T-cell (primary cell): ENCODE measurements around the gene RAB34. TPM values are rescaled to one million over a fixed set of nuclear protein-coding genes. Genes with fewer than 3 reads are reported as not detected.

Experiments
- ATAC-seq, 4 experiments: fragments of 200-7000 bp in 3 of 4; fragments of 150-1000 bp in 1 of 4; cut with Tn5 transposase; replicated peaks in 1 of 4; 1 replicate in 3 of 4; 2 replicates in 1 of 4; pipeline ENCODE4 v1.10.0; 2021; ENCODE audit warnings: moderate library complexity in 3 of 4, mild to moderate bottlenecking in 2 of 4, moderate number of reproducible peaks in 1 of 4
- CTCF ChIA-PET, 2 donors: fragments of 300-600 bp; sonication (Branson Sonifier 250); formaldehyde crosslinking; loops; one replicate each; lab custom pipeline; 2022; ENCODE audit warnings: antibody characterized with exemption in 2 of 2; lab: Charles Lee
- POLR2A ChIA-PET, 2 donors: fragments of 300-600 bp; sonication (Branson Sonifier 250); formaldehyde crosslinking; loops; one replicate each; lab custom pipeline; 2022; ENCODE audit warnings: antibody characterized with exemption in 2 of 2; lab: Charles Lee
- DNase-seq, 35 experiments: peaks; one replicate each; pipeline versions ENCODE4 v3.0.0 to v3.0.0-alpha.2; 2013 to 2023
- H3K27ac ChIP-seq: one replicate; pipeline ENCODE4 v1.5.1; 2013; ENCODE audit warnings: low read length
- H3K27me3 ChIP-seq, 2 experiments: replicated peaks in 1 of 2; 1 replicate in 1 of 2; 2 replicates in 1 of 2; pipeline versions ENCODE4 v1.6.1 to v1.7.0; 2013; ENCODE audit warnings: low read length in 1 of 2, mixed read lengths in 1 of 2; ENCODE audit not compliant: control insufficient read depth in 2 of 2, insufficient read depth in 2 of 2; ENCODE audit errors: extremely low read depth in 1 of 2
- H3K36me3 ChIP-seq, 2 donors: 1 replicate in 1 of 2; 2 replicates in 1 of 2; pipeline versions ENCODE4 v1.6.1 to v1.7.0; 2013; ENCODE audit warnings: low read length in 1 of 2; ENCODE audit not compliant: control insufficient read depth in 2 of 2, insufficient read depth in 1 of 2; ENCODE audit errors: extremely low read depth in 1 of 2
- H3K4me1 ChIP-seq, 2 experiments: 1 replicate in 1 of 2; 2 replicates in 1 of 2; pipeline versions ENCODE4 v1.6.1 to v1.7.0; 2013; ENCODE audit warnings: low read length in 2 of 2, mixed read lengths in 1 of 2; ENCODE audit not compliant: insufficient read depth in 2 of 2, control insufficient read depth in 1 of 2; ENCODE audit errors: extremely low read depth in 1 of 2
- H3K4me3 ChIP-seq, 2 donors: 1 replicate in 1 of 2; 2 replicates in 1 of 2; pipeline versions ENCODE4 v1.5.1 to v1.7.0; 2013; ENCODE audit warnings: mild to moderate bottlenecking in 2 of 2, low read length in 1 of 2, moderate library complexity in 1 of 2; ENCODE audit not compliant: control insufficient read depth in 1 of 2; ENCODE audit errors: extremely low read depth in 1 of 2
- H3K9me3 ChIP-seq: 2 replicates; pipeline ENCODE4 v1.7.0; 2013
- H3K27ac Mint-ChIP-seq, 2 donors: one replicate each; pipeline ENCODE4 v1.8.0; 2020 to 2021; ENCODE audit warnings: mild to moderate bottlenecking in 2 of 2, mixed read lengths in 2 of 2
- H3K27me3 Mint-ChIP-seq, 2 donors: one replicate each; pipeline ENCODE4 v1.8.0; 2021 to 2022; ENCODE audit warnings: mixed read lengths in 2 of 2
- H3K36me3 Mint-ChIP-seq: one replicate; pipeline ENCODE4 v1.8.0; 2021; ENCODE audit warnings: mixed read lengths
- H3K4me1 Mint-ChIP-seq, 3 donors: one replicate each; pipeline ENCODE4 v1.8.0; 2020 to 2022; ENCODE audit warnings: mixed read lengths in 3 of 3, mild to moderate bottlenecking in 1 of 3
- H3K4me3 Mint-ChIP-seq, 3 donors: one replicate each; pipeline ENCODE4 v1.8.0; 2020 to 2022; ENCODE audit warnings: mild to moderate bottlenecking in 3 of 3, mixed read lengths in 3 of 3, moderate library complexity in 3 of 3
- H3K9me3 Mint-ChIP-seq, 3 donors: one replicate each; pipeline ENCODE4 v1.8.0; 2020 to 2022; ENCODE audit warnings: mixed read lengths in 3 of 3
- WGBS: methylation state at CpG from one replicate; pipeline ENCODE4 v1.1.5; 2013; ENCODE audit warnings: missing lambda C conversion rate; ENCODE audit not compliant: insufficient coverage; 5-methylcytosine and 5-hydroxymethylcytosine counted together
- total RNA-seq, 35 experiments: library from RNA in 6 of 35; stranded (reverse) in 6 of 35; fragments of 120-200 nt in 1 of 35; gene quantifications; one replicate each; pipeline versions ENCODE4 v1.2.1 to v1.2.4 and lab custom pipeline; 2013 to 2026

Gene RAB34, protein sequence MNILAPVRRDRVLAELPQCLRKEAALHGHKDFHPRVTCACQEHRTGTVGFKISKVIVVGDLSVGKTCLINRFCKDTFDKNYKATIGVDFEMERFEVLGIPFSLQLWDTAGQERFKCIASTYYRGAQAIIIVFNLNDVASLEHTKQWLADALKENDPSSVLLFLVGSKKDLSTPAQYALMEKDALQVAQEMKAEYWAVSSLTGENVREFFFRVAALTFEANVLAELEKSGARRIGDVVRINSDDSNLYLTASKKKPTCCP
- total RNA-seq (10 to 100 TPM in 3 of 5 donors, 1 to 10 TPM in 2; 7.6 to 82.8 (median 11.0) TPM), total RNA-seq (lab: John Stamatoyannopoulos, UW) (2.8 to 103 (median 10.8) reads per million in 29 experiments)
- total RNA-seq (2013), result 5.9 TPM

- ChIA-PET CTCF (no interaction called here), POLR2A (no interaction called here)
- Histone ChIP-seq H3K4me3 (no peak within 1 kb of the TSS), H3K9me3 (no peaks in the 10 kb centered on the region), H3K27ac (no peak within 1 kb of the TSS), H3K27me3 (peaks cover 0 to 42% of the 10 kb centered on the region in 2 experiments), H3K36me3 (peaks cover 0 to 19% of the 10 kb centered on the region in 2 donors), H3K4me1 (peaks cover 17 to 57% of the 10 kb centered on the region in 2 experiments)
- peaks cover 41 to 47% (median 44%) of the 10 kb centered on the region in 3 donors for H3K4me1 Mint-ChIP-seq
- WGBS, result 29% methylated on average over 39 of the region's 60 CpGs
- H3K9me3 Mint-ChIP-seq, result no peaks in the 10 kb centered on the region
- H3K27ac Mint-ChIP-seq, result peak within 1 kb of the TSS; percentile 13 to 77
- ATAC-seq (peak in 2 of 4 experiments; percentile 28 to 37), DNase-seq (peak in 1 of 35 experiments; percentile 32)
- peaks cover 21% of the 10 kb centered on the region for H3K36me3 Mint-ChIP-seq
- H3K27me3 Mint-ChIP-seq, result peaks cover 6 to 29% of the 10 kb centered on the region in 2 donors
- peak within 1 kb of the TSS; percentile 56 to 98 (median 59) for H3K4me3 Mint-ChIP-seq
Measured at GRCh38 chr17:28717578-28718332, at the start of gene RAB34. Gene RAB34, minus strand, starts transcription at chr17:28717868. Its CDS starts 602 bp downstream, at chr17:28717266.

DNA sequence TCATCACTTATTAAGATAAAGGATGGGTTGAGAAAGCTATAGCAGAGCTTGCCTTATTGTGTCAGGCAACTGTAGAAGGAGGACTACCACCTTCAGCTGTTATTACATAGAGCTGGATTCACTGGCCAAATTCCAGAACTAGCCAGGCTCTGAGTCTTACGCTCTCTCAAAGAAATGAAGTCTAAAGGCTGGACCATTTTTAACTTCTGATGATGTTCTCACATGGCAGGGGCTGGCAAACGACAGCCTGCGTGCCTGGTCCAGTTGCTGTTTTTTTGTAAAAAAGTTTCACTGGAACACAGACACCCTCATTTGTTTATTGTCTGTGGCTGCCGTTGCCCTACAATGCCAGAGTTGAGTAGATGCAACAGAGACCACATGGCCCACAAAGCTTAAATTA is 47.4 kb upstream of the RAB34 start:
- Mint-ChIP-seq H3K4me3 (no peak overlapping the region), H3K27me3 (no peaks in the 10 kb centered on the region), H3K27ac (no peak overlapping the region), H3K36me3 (peaks cover 8% of the 10 kb centered on the region), H3K9me3 (no peaks in the 10 kb centered on the region), H3K4me1 (peaks cover 4 to 13% (median 7%) of the 10 kb centered on the region in 3 donors)
- Histone ChIP-seq H3K4me1 (no peaks in the 10 kb centered on the region), H3K27me3 (no peaks in the 10 kb centered on the region), H3K9me3 (no peaks in the 10 kb centered on the region), H3K4me3 (no peak overlapping the region), H3K36me3 (peaks cover 3 to 29% of the 10 kb centered on the region in 2 donors), H3K27ac (no peak overlapping the region)
- 88% methylated on average over 3 of the region's 4 CpGs for WGBS
- ATAC-seq (no peak), DNase-seq (no peak)
- ChIA-PET POLR2A (interaction anchor here in 1 of 2 donors (1.0 kb wide), 1 partner anchor 37 kb away, joined by 3 read pairs; no protein-coding TSS in a partner anchor), CTCF (interaction anchor here (0.6 to 3.0 kb wide), 10 partner anchors 10 to 152 kb away, joined by 3 to 22 read pairs (median 4); partner anchors contain the start of genes DHRS13 (in 1 of the 2), FAM222B (in 1 of the 2), FLOT2 (in 1 of the 2) and NEK8 (in 1 of the 2))

DNA sequence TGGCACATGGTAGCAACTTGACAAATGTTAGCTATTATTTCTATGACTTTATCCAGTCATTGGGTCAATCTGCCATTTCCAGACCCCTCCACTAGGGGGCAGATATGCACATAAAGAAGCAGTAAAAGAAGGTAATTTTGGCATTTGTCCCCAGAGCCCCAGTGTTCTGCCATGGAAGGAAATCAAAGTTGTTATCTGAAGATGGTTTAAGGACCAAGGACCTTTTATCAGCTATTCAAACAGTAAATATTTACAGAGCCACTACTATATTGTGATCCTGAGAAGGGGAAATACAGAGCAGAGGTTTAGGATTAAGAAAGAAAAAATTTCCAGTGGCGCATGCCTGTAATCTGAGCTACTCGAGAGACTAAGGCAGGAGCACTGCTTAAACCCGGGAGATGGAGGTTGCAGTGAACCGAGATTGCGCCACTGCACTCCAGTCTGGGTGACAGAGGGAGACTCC is 46.2 kb upstream of the RAB34 start:
- Mint-ChIP-seq H3K27ac (peak overlapping the region; percentile 53 to 73), H3K9me3 (no peaks in the 10 kb centered on the region), H3K4me1 (peaks cover 3 to 6% (median 4%) of the 10 kb centered on the region in 3 donors), H3K4me3 (no peak overlapping the region), H3K36me3 (peaks cover 16% of the 10 kb centered on the region), H3K27me3 (no peaks in the 10 kb centered on the region)
- no peaks in the 10 kb centered on the region for H3K27me3 ChIP-seq
- H3K9me3 ChIP-seq, result no peaks in the 10 kb centered on the region
- H3K4me3 ChIP-seq, result no peak overlapping the region
- WGBS, result 83% methylated on average over 1 of the region's 5 CpGs
- H3K27ac ChIP-seq, result no peak overlapping the region
- ATAC-seq, result peak; percentile 61 to 82 (median 75)
- DNase-seq, result peak; percentile 31 to 84 (median 70)
- H3K36me3 ChIP-seq, result peaks cover 4 to 40% of the 10 kb centered on the region in 2 donors
- POLR2A ChIA-PET, result interaction anchor here in 1 of 2 donors (1.0 kb wide), 1 partner anchor 64 kb away, joined by 3 read pairs; no protein-coding TSS in a partner anchor
- no peaks in the 10 kb centered on the region for H3K4me1 ChIP-seq
- CTCF ChIA-PET, result interaction anchor here (0.6 to 3.0 kb wide), 61 partner anchors 9 to 1040 kb away, joined by 3 to 32 read pairs (median 4); partner anchors contain the start of genes FAM222B (in 2 of the 2), FLOT2 (in 2 of the 2), TLCD1 (in 2 of the 2) and DHRS13 (in 1 of the 2)

GRCh38 chr17:28763137-28763799 is 45.6 kb upstream of the RAB34 start:
- Mint-ChIP-seq H3K27me3 (no peaks in the 10 kb centered on the region), H3K36me3 (peaks cover 17% of the 10 kb centered on the region), H3K4me1 (peaks cover 3 to 6% (median 4%) of the 10 kb centered on the region in 3 donors), H3K4me3 (no peak overlapping the region), H3K27ac (no peak overlapping the region), H3K9me3 (no peaks in the 10 kb centered on the region)
- Histone ChIP-seq H3K4me1 (no peaks in the 10 kb centered on the region), H3K27me3 (no peaks in the 10 kb centered on the region), H3K9me3 (no peaks in the 10 kb centered on the region), H3K27ac (no peak overlapping the region), H3K36me3 (peaks cover 10 to 46% of the 10 kb centered on the region in 2 donors), H3K4me3 (no peak overlapping the region)
- whole genome bisulfite sequencing, result no CpG with 5 or more reads among the region's 1 CpG
- POLR2A ChIA-PET, result interaction anchor here in 1 of 2 donors (0.7 to 1.0 kb wide), 2 partner anchors 12 to 65 kb away, joined by 3 to 4 read pairs; no protein-coding TSS in a partner anchor
- ATAC-seq, result peak in 3 of 4 experiments; percentile 23 to 45 (median 29)
- CTCF ChIA-PET, result interaction anchor here (0.5 to 3.0 kb wide), 61 partner anchors 9 to 1041 kb away, joined by 3 to 32 read pairs (median 4); partner anchors contain the start of genes FAM222B (in 2 of the 2), TLCD1 (in 2 of the 2), DHRS13 (in 1 of the 2) and ERAL1 (in 1 of the 2)
- DNase-seq, result no peak

DNA sequence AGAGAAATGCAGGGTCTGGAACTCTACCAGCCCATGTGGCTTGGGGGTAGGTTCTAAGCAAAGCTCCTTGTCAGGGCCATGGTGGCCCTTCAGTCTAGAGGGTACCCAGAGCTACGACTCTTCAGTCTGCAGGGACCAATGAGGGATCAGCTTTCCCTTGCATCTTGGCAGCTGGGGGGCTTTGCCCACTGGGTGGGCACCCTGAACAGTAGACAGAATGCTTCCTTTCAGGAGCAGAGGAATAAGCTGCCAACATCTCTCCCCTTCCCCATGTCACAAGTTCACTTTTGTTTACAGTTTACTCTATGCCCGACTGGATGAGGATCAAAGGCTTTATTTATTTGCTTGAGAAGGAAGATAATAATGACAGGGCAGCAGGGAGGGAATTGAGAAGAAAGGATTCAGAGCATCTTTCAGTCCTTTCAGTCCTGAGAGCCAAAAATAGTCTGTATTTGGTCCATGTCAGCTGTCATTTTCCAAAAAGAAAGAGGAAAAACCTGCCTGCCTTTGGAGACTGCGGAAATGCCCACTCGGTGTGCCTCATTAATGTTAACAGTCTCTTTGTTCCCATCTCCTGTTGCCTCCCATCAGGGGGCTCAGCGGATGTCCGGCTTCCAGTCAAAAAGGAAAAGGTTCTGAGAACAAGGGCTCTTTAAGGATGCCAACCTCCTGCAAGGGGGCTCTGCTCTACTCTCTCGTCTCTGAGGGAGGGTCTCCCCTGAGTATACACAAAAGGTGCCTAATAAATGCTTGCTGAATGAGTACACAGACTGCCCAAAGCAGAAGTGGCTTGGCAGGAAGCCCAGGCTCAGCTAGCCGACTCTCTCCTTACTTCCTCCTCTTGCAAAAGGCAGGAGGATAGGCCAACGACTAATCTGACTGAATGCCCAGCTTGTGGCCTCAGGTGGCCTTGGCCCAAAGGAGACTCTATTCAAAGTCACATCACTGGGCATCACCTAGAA is 43.2 kb upstream of the RAB34 start:
- no peak overlapping the region for H3K27ac ChIP-seq

More for the DNA sequence above, 43.2 kb upstream of the RAB34 start:
- H3K9me3 Mint-ChIP-seq, result no peaks in the 10 kb centered on the region
- POLR2A ChIA-PET, result interaction anchor here (0.7 to 1.6 kb wide), 2 partner anchors 26 to 41 kb away, joined by 3 to 5 read pairs; partner anchors contain the start of gene RPL23A (in 1 of the 2)
- peaks cover 11 to 52% of the 10 kb centered on the region in 2 donors for H3K36me3 ChIP-seq
- H3K4me1 Mint-ChIP-seq, result peaks cover 3 to 6% (median 4%) of the 10 kb centered on the region in 3 donors
- ATAC-seq, result no peak
- H3K36me3 Mint-ChIP-seq, result peaks cover 29% of the 10 kb centered on the region
- CTCF ChIA-PET, result interaction anchor here (0.6 to 0.8 kb wide), 3 partner anchors 27 to 356 kb away, joined by 3 read pairs; no protein-coding TSS in a partner anchor
- no peak overlapping the region for H3K27ac Mint-ChIP-seq
- WGBS, result 69% methylated on average over 6 of the region's 9 CpGs
- H3K4me3 ChIP-seq, result no peak overlapping the region
- H3K4me1 ChIP-seq, result no peaks in the 10 kb centered on the region
- DNase-seq, result no peak
- H3K27me3 ChIP-seq, result no peaks in the 10 kb centered on the region
- no peak overlapping the region for H3K4me3 Mint-ChIP-seq
- no peaks in the 10 kb centered on the region for H3K9me3 ChIP-seq
- no peaks in the 10 kb centered on the region for H3K27me3 Mint-ChIP-seq
